B cell (primary cell): ENCODE results near the gene CLSTN2. TPM values are rescaled to one million over a fixed set of nuclear protein-coding genes. Genes with fewer than 3 reads are reported as not detected.

ENCODE experiments used
- ATAC-seq: fragments of 200-7000 bp; cut with Tn5 transposase; one replicate; pipeline ENCODE4 v1.10.0; 2021; ENCODE audit warnings: low read depth, mild to moderate bottlenecking, moderate number of reproducible peaks, moderate library complexity
- CTCF ChIA-PET: fragments of 350-600 bp; sonication (Branson Sonifier 250); formaldehyde crosslinking; loops from one replicate; lab custom pipeline; 2021; ENCODE audit warnings: antibody characterized with exemption, inconsistent platforms; lab: Charles Lee
- POLR2A ChIA-PET: fragments of 350-600 bp; sonication (Branson Sonifier 250); formaldehyde crosslinking; loops from one replicate; lab custom pipeline; 2021; ENCODE audit warnings: antibody characterized with exemption; lab: Charles Lee
- DNase-seq: peaks from one replicate; pipeline ENCODE4 v3.0.0; 2013
- H2AFZ ChIP-seq: 2 replicates; pipeline ENCODE4 v1.6.1; 2012; ENCODE audit warnings: mild to moderate bottlenecking, low read depth, low read length; ENCODE audit not compliant: insufficient read depth, poor library complexity, severe bottlenecking
- H3K27ac ChIP-seq, 2 donors: 1 replicate in 1 of 2; 2 replicates in 1 of 2; pipeline ENCODE4 v1.5.1; 2012 to 2013; ENCODE audit warnings: low read length in 2 of 2, mild to moderate bottlenecking in 2 of 2, moderate library complexity in 1 of 2
- H3K27me3 ChIP-seq, 4 experiments: fragments of 200-600 bp in 1 of 4; sonication (generic) in 1 of 4; replicated peaks in 1 of 4; 1 replicate in 2 of 4; 2 replicates in 2 of 4; pipeline versions ENCODE4 v1.6.1 to v1.7.0; 2013 to 2016; ENCODE audit warnings: low read length in 3 of 4, mild to moderate bottlenecking in 2 of 4, mixed read lengths in 1 of 4, moderate library complexity in 1 of 4; ENCODE audit not compliant: insufficient read depth in 4 of 4, control insufficient read depth in 3 of 4; ENCODE audit errors: control extremely low read depth in 1 of 4
- H3K36me3 ChIP-seq, 2 experiments: replicated peaks in 1 of 2; 1 replicate in 1 of 2; 2 replicates in 1 of 2; pipeline versions ENCODE4 v1.6.1 to v1.7.1; 2013; ENCODE audit warnings: low read length in 1 of 2; ENCODE audit not compliant: insufficient read depth in 2 of 2, control insufficient read depth in 1 of 2; ENCODE audit errors: control extremely low read depth in 1 of 2, extremely low read depth in 1 of 2
- H3K4me1 ChIP-seq, 2 donors: fragments of 200-600 bp in 1 of 2; sonication (generic) in 1 of 2; 1 replicate in 1 of 2; 2 replicates in 1 of 2; pipeline versions ENCODE4 v1.5.1 to v1.6.1; 2013 to 2017; ENCODE audit warnings: low read length in 2 of 2; ENCODE audit not compliant: control insufficient read depth in 2 of 2, insufficient read depth in 2 of 2
- H3K4me2 ChIP-seq: replicated peaks from 2 replicates; pipeline ENCODE3; 2012; ENCODE audit warnings: mild to moderate bottlenecking, low read depth, low read length; ENCODE audit not compliant: poor library complexity, severe bottlenecking
- H3K4me3 ChIP-seq, 5 experiments: fragments of 200-600 bp in 1 of 5; sonication (generic) in 1 of 5; 1 replicate in 3 of 5; 2 replicates in 2 of 5; pipeline versions ENCODE4 v1.5.1 to v1.7.0; 2011 to 2016; ENCODE audit warnings: low read length in 4 of 5, mild to moderate bottlenecking in 4 of 5, low read depth in 2 of 5, control low read depth in 1 of 5, moderate library complexity in 1 of 5; ENCODE audit not compliant: insufficient read depth in 1 of 5; ENCODE audit errors: control extremely low read depth in 1 of 5, extremely low read depth in 1 of 5
- H3K79me2 ChIP-seq: fragments of 200-600 bp; sonication (generic); one replicate; pipeline ENCODE4 v1.6.0; 2016; ENCODE audit warnings: low read length; ENCODE audit not compliant: control insufficient read depth, insufficient read depth
- H3K9ac ChIP-seq: fragments of 200-600 bp; sonication (generic); 2 replicates; pipeline ENCODE4 v1.6.1; 2017; ENCODE audit warnings: mild to moderate bottlenecking, low read length, moderate library complexity
- H3K9me3 ChIP-seq, 3 donors: one replicate each; pipeline versions ENCODE4 v1.6.1 to v1.7.1; 2013; ENCODE audit warnings: low read length in 2 of 3; ENCODE audit not compliant: control insufficient read depth in 2 of 3, insufficient read depth in 1 of 3; ENCODE audit errors: control extremely low read depth in 1 of 3
- H4K20me1 ChIP-seq: 2 replicates; pipeline ENCODE4 v1.6.0; 2012; ENCODE audit warnings: mild to moderate bottlenecking, low read length; ENCODE audit not compliant: insufficient read depth, control insufficient read depth, poor library complexity, severe bottlenecking
- H3K27ac Mint-ChIP-seq: one replicate; pipeline ENCODE4 v1.8.0; 2021; ENCODE audit warnings: mixed read lengths
- H3K27me3 Mint-ChIP-seq: one replicate; pipeline ENCODE4 v1.8.0; 2021; ENCODE audit warnings: mixed read lengths
- H3K4me1 Mint-ChIP-seq: one replicate; pipeline ENCODE4 v1.8.0; 2021; ENCODE audit warnings: mixed read lengths
- H3K4me3 Mint-ChIP-seq: one replicate; pipeline ENCODE4 v1.8.0; 2021; ENCODE audit warnings: mixed read lengths
- H3K9me3 Mint-ChIP-seq: one replicate; pipeline ENCODE4 v1.8.0; 2022; ENCODE audit warnings: mixed read lengths; ENCODE audit not compliant: insufficient read depth
- EZH2 ChIP-seq: IDR thresholded peaks from 2 replicates; pipeline ENCODE4 v1.6.1; 2012; ENCODE audit warnings: borderline replicate concordance, low read depth, mild to moderate bottlenecking, moderate library complexity, low read length; ENCODE audit not compliant: insufficient read depth, poor library complexity, severe bottlenecking
- WGBS: methylation state at CpG from one replicate; pipeline ENCODE4 v1.1.5; 2013; ENCODE audit warnings: missing lambda C conversion rate; ENCODE audit not compliant: insufficient coverage; 5-methylcytosine and 5-hydroxymethylcytosine counted together
- intact Hi-C: fragments of 100-400 bp; cut with micrococcal nuclease; formaldehyde crosslinking; loops from one replicate; pipeline ENCODE4 v1.10.0; 2022
- polyA plus RNA-seq: library from polyadenylated mRNA; depleted of rRNA; stranded (reverse); fragments of >200 nt; gene quantifications from 2 replicates; pipeline ENCODE4 v1.2.3, GENCODE V29; 2012
- total RNA-seq, 2 donors: library from RNA; stranded (reverse); fragments of 120-200 nt in 1 of 2; gene quantifications; 1 replicate in 1 of 2; 2 replicates in 1 of 2; pipeline versions ENCODE4 v1.2.3 to v1.2.4, GENCODE V29; 2013 to 2022
- TF ChIP-seq, protein P1 (sequence below): fragments of 200-600 bp; IDR thresholded peaks from one replicate; pipeline ENCODE4 v1.8.0; 2022; ENCODE audit warnings: antibody characterized with exemption, mild to moderate bottlenecking

The CLSTN2 gene
- total and polyA plus RNA-seq, 2 donors (not counting 1 experiment from before 2014, with no cell fraction given) = not detected

DNA sequence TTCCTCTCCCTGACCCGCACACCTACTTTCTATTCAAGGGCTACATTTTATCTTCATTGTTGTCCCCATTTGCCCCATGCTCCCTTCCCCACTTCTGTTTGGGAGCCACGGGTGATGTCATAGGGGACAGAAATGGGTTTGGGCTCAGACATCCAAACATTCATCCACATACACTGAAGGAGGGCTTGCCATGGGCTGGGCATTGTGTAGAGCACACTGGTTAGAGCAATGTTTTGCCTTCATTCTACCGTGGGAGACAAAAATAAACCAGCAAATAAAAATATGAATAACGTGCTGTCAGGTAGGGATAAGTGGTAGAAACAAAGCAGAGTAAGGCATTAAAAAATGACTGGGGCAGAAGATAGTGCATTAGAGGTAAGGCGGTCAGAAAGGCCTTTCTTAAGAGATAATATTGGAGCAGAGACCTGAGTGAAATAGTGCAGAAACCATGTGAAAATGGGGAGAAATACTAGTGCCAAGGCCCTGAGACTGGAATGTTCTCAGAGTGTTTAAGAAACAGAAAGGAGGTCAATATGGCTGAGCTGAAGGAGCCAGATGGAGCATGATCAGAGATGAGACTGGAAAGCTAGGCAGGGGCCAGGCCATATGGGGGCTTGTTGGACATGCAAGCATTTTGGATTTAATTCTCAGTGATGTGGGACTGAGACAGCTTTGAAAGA is 40.9 kb upstream of the CLSTN2 start:
- Histone ChIP-seq H3K9me3 (no peaks in the 10 kb centered on the region), H3K4me2 (no peak overlapping the region), H3K36me3 (no peaks in the 10 kb centered on the region), H3K27me3 (no peaks in the 10 kb centered on the region), H3K79me2 (no peaks in the 10 kb centered on the region), H4K20me1 (no peaks in the 10 kb centered on the region), H2AFZ (no peak overlapping the region), H3K4me3 (no peak overlapping the region), H3K4me1 (no peaks in the 10 kb centered on the region), H3K27ac (no peak overlapping the region), H3K9ac (no peak overlapping the region)
- H3K4me3 Mint-ChIP-seq = no peak overlapping the region
- intact Hi-C loops = no loop called here
- no peaks in the 10 kb centered on the region for H3K9me3 Mint-ChIP-seq
- H3K4me1 Mint-ChIP-seq = no peaks in the 10 kb centered on the region
- no peak overlapping the region for H3K27ac Mint-ChIP-seq
- no peak for DNase-seq
- no peaks in the 10 kb centered on the region for H3K27me3 Mint-ChIP-seq
- TF ChIP-seq EZH2 = no peak
- TF ChIP-seq, protein P1, sequence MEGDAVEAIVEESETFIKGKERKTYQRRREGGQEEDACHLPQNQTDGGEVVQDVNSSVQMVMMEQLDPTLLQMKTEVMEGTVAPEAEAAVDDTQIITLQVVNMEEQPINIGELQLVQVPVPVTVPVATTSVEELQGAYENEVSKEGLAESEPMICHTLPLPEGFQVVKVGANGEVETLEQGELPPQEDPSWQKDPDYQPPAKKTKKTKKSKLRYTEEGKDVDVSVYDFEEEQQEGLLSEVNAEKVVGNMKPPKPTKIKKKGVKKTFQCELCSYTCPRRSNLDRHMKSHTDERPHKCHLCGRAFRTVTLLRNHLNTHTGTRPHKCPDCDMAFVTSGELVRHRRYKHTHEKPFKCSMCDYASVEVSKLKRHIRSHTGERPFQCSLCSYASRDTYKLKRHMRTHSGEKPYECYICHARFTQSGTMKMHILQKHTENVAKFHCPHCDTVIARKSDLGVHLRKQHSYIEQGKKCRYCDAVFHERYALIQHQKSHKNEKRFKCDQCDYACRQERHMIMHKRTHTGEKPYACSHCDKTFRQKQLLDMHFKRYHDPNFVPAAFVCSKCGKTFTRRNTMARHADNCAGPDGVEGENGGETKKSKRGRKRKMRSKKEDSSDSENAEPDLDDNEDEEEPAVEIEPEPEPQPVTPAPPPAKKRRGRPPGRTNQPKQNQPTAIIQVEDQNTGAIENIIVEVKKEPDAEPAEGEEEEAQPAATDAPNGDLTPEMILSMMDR = no peak
- CTCF ChIA-PET = no interaction called here
- no peak for ATAC-seq
- WGBS = 98% methylated on average over 2 of the region's 5 CpGs
- POLR2A ChIA-PET = no interaction called here

DNA sequence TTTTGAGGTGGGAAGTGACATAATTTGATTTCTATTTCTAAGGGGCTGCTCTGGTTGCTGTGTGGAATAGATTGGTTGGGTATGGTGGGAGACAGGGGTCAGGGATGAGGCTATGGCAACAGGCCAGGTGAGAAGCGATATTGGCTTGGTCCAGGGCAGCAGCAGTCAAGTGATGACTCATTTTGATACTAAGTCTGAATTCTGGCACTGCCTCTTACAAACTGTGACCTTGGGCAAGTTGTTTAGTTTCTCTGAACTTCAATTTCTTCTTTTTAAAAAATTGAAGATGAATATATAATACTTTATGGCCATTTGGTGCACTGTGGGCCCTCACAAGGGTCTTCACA is 40.4 kb upstream of the CLSTN2 start:
- Histone ChIP-seq H4K20me1 (no peaks in the 10 kb centered on the region), H3K4me2 (no peak overlapping the region), H2AFZ (no peak overlapping the region), H3K9me3 (no peaks in the 10 kb centered on the region), H3K79me2 (no peaks in the 10 kb centered on the region), H3K27me3 (no peaks in the 10 kb centered on the region), H3K27ac (no peak overlapping the region), H3K9ac (no peak overlapping the region), H3K36me3 (no peaks in the 10 kb centered on the region), H3K4me1 (no peaks in the 10 kb centered on the region), H3K4me3 (no peak overlapping the region)
- CTCF ChIA-PET = no interaction called here
- ATAC-seq (no peak), DNase-seq (no peak)
- peaks cover 3% of the 10 kb centered on the region for H3K9me3 Mint-ChIP-seq
- no peaks in the 10 kb centered on the region for H3K4me1 Mint-ChIP-seq
- POLR2A ChIA-PET = no interaction called here
- TF ChIP-seq, protein P1 = no peak
- TF ChIP-seq EZH2 = no peak
- no peak overlapping the region for H3K4me3 Mint-ChIP-seq
- intact Hi-C loops = no loop called here
- H3K27me3 Mint-ChIP-seq = no peaks in the 10 kb centered on the region
- 71% methylated on average over 1 of the region's 1 CpG for WGBS
- H3K27ac Mint-ChIP-seq = no peak overlapping the region
